Measurements from ENCODE around the gene MAML2. TPM values are rescaled to one million over a fixed set of nuclear protein-coding genes. Genes with fewer than 3 reads are reported as not detected.

The MAML2 gene
- polyA plus RNA-seq, 3 donors = 30.0 to 33.8 (median 30.9) TPM

- no peak for DNase-seq (ENCODE audit: low read depth in 3 of 3, low spot score in 2 of 3)
Observed at GRCh38 chr11:96085319-96085930, 257.6 kb downstream of the MAML2 start.

GRCh38 chr11:96084610-96085318 is 258.2 kb downstream of the MAML2 start:
- no peak for DNase-seq (ENCODE audit: low read depth in 3 of 3, low spot score in 2 of 3)

- no peak for DNase-seq (ENCODE audit: low read depth in 3 of 3, low spot score in 2 of 3)
Observed at GRCh38 chr11:96082936-96083335, 260.1 kb downstream of the MAML2 start.

GRCh38 chr11:96082002-96082899 is 260.7 kb downstream of the MAML2 start:
- DNase-seq (ENCODE audit: low read depth in 3 of 3, low spot score in 2 of 3) = no peak

- no peak for DNase-seq (ENCODE audit: low read depth in 3 of 3, low spot score in 2 of 3)
Observed at GRCh38 chr11:96081561-96081960, 261.4 kb downstream of the MAML2 start.

- no peak for DNase-seq (ENCODE audit: low read depth in 3 of 3, low spot score in 2 of 3)
Observed at GRCh38 chr11:96079691-96080090, 263.3 kb downstream of the MAML2 start.

- DNase-seq (ENCODE audit: low read depth in 3 of 3, low spot score in 2 of 3) = no peak
Observed at GRCh38 chr11:96075532-96075959, 267.4 kb downstream of the MAML2 start.

- no peak for DNase-seq (ENCODE audit: low read depth in 3 of 3, low spot score in 2 of 3)
Observed at GRCh38 chr11:96074551-96075310, 268.3 kb downstream of the MAML2 start.

GRCh38 chr11:96073536-96073935 is 269.5 kb downstream of the MAML2 start:
- no peak for DNase-seq (ENCODE audit: low read depth in 3 of 3, low spot score in 2 of 3)

- no peak for DNase-seq (ENCODE audit: low read depth in 3 of 3, low spot score in 2 of 3)
Observed at GRCh38 chr11:96072592-96072991, 270.4 kb downstream of the MAML2 start.

- DNase-seq (ENCODE audit: low read depth in 3 of 3, low spot score in 2 of 3) = no peak
Observed at GRCh38 chr11:96070453-96070852, 272.5 kb downstream of the MAML2 start.

GRCh38 chr11:96067160-96067559 is 275.8 kb downstream of the MAML2 start:
- no peak for DNase-seq (ENCODE audit: low read depth in 3 of 3, low spot score in 2 of 3)

GRCh38 chr11:96065379-96065778 is 277.6 kb downstream of the MAML2 start:
- DNase-seq (ENCODE audit: low read depth in 3 of 3, low spot score in 2 of 3) = no peak

GRCh38 chr11:96063886-96064285 is 279.1 kb downstream of the MAML2 start:
- no peak for DNase-seq (ENCODE audit: low read depth in 3 of 3, low spot score in 2 of 3)

GRCh38 chr11:96063053-96063452 is 279.9 kb downstream of the MAML2 start:
- DNase-seq (ENCODE audit: low read depth in 3 of 3, low spot score in 2 of 3) = no peak

- no peak for DNase-seq (ENCODE audit: low read depth in 3 of 3, low spot score in 2 of 3)
Observed at GRCh38 chr11:96062134-96062533, 280.9 kb downstream of the MAML2 start.

GRCh38 chr11:96061730-96062129 is 281.3 kb downstream of the MAML2 start:
- no peak for DNase-seq (ENCODE audit: low read depth in 3 of 3, low spot score in 2 of 3)

- no peak for DNase-seq (ENCODE audit: low read depth in 3 of 3, low spot score in 2 of 3)
Observed at GRCh38 chr11:96061069-96061468, 281.9 kb downstream of the MAML2 start.

- no peak for DNase-seq (ENCODE audit: low read depth in 3 of 3, low spot score in 2 of 3)
Observed at GRCh38 chr11:96057502-96057901, 285.5 kb downstream of the MAML2 start.

GRCh38 chr11:96056576-96056975 is 286.4 kb downstream of the MAML2 start:
- DNase-seq (ENCODE audit: low read depth in 3 of 3, low spot score in 2 of 3) = no peak

All from right renal cortex interstitium (tissue), 3 donors.